ENCODE results near the gene DMC1. TPM values are rescaled to one million over a fixed set of nuclear protein-coding genes. Genes with fewer than 3 reads are reported as not detected.

The DMC1 gene
- total and polyA plus RNA-seq, 2 of the 4 experiments (the other 2 are of a cell fraction) = 0.18 to 0.38 TPM

DNA sequence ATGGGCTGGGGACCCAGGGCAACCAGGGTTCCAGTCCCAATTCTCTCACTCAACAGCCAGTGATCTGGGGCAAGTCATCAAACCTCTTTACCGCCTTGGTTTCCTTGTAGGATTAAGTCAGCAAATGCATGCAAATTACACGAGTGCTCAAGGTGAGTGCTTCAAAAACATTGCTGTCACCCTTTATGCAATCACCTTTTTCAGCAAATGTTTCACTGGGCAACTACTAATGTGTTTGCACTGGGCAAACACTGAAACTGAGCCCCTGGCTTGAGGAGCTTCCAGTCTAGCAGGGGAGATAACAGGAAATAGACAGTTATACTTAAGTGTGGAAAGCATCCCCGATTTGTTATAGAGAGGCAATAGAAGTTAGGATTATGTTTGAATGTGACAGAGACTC is 37.7 kb upstream of the DMC1 start:
- in situ Hi-C loops (cut with MboI; ENCODE audit: low sequenced_read_pairs) (no loop called here), dilution Hi-C loops (cut with HindIII; ENCODE audit: low sequenced_read_pairs, unreplicated experiment) (no loop called here), intact Hi-C loops (cut with micrococcal nuclease) (no loop called here)
- DNase-seq = no peak
- H2AK5ac ChIP-seq (ENCODE audit: low read depth, low read length) = no peak overlapping the region
- no peak overlapping the region for H3K56ac ChIP-seq (ENCODE audit: extremely low read depth, insufficient read depth, low read length)
- no peaks in the 10 kb centered on the region for H3K79me1 ChIP-seq (ENCODE audit: low read depth in 1 of 2, low read length in 2 of 2)
- BruUV-seq (replicated peaks) = no TSS peak
- ChIA-PET POLR2A (ENCODE audit: unreplicated experiment) (no interaction called here), CTCF (no interaction called here)
- H3K9me1 ChIP-seq (ENCODE audit: insufficient read depth, low read length) = peaks cover 5% of the 10 kb centered on the region
- no peaks in the 10 kb centered on the region for H4K20me1 ChIP-seq (ENCODE audit: insufficient read depth, low read length)
- H3K4me2 ChIP-seq (ENCODE audit: low read depth, low read length) = no peak overlapping the region
- no peak overlapping the region for H3K18ac ChIP-seq (ENCODE audit: low read depth, low read length)
- H2AFZ ChIP-seq (replicated peaks; ENCODE audit: low read length, poor library complexity) = no peak overlapping the region
- H2BK20ac ChIP-seq (ENCODE audit: low read depth, low read length) = no peak overlapping the region
- no CpG with 5 or more reads among the region's 3 CpGs for WGBS, 2 experiments (ENCODE audit: extremely low coverage in 2 of 2, insufficient read length in 1 of 2)
- H3K4me1 ChIP-seq (ENCODE audit: control insufficient read depth, insufficient read depth, low read length) = peaks cover 4% of the 10 kb centered on the region
- H3K36me3 ChIP-seq (ENCODE audit: control insufficient read depth, insufficient read depth, low read length) = no peaks in the 10 kb centered on the region
- H2BK15ac ChIP-seq (ENCODE audit: low read depth, low read length) = no peak overlapping the region
- H4K91ac ChIP-seq (ENCODE audit: insufficient read depth, low read depth, low read length) = no peak overlapping the region
- H3K4me3 ChIP-seq (ENCODE audit: insufficient read depth, low read depth, low read length) = no peak overlapping the region
- no peak overlapping the region for H2BK5ac ChIP-seq (ENCODE audit: low read depth, low read length, poor library complexity, severe bottlenecking)
- H4K5ac ChIP-seq (ENCODE audit: low read depth, low read length) = no peak overlapping the region
- ATAC-seq (ENCODE audit: low read depth) = no peak
- no peak overlapping the region for H3K27ac ChIP-seq (ENCODE audit: insufficient read depth, low read length)
- no peak overlapping the region for H3K14ac ChIP-seq (replicated peaks; ENCODE audit: low read depth, low read length)
- H3K23ac ChIP-seq (ENCODE audit: low read depth, low read length) = no peak overlapping the region
- TF ChIP-seq CEBPB (IDR thresholded peaks at IDR 0.05; ENCODE audit: low read depth, low read length) = no peak
- H3K27me3 ChIP-seq (ENCODE audit: control insufficient read depth, insufficient read depth, low read length) = no peaks in the 10 kb centered on the region
- no peak overlapping the region for H2AK9ac ChIP-seq (replicated peaks; ENCODE audit: low read depth, low read length, poor library complexity)
- no peak overlapping the region for H3K9ac ChIP-seq (ENCODE audit: low read depth, low read length)
- no peaks in the 10 kb centered on the region for H3K9me3 ChIP-seq (ENCODE audit: control insufficient read depth, insufficient read depth, low read length)
- no peak overlapping the region for H4K8ac ChIP-seq (ENCODE audit: low read depth in 2 of 2, low read length in 2 of 2)
- H2BK120ac ChIP-seq (ENCODE audit: low read depth, low read length) = no peak overlapping the region
- no peak overlapping the region for H3K4ac ChIP-seq (ENCODE audit: low read depth, low read length)
